DND-41 (cell line): ENCODE data around the gene CTNNA3.

Source experiments
- CTCF ChIP-seq: IDR thresholded peaks from 2 replicates; pipeline ENCODE4 v1.5.1; 2012; ENCODE audit warnings: borderline replicate concordance, low read length, moderate library complexity, mild to moderate bottlenecking; ENCODE audit not compliant: poor library complexity, severe bottlenecking; ENCODE audit errors: extremely low read depth
- EZH2 ChIP-seq: IDR thresholded peaks from 3 replicates; pipeline ENCODE4 v1.6.1; 2012; ENCODE audit warnings: borderline replicate concordance, low read depth, mild to moderate bottlenecking, moderate library complexity, low read length, inconsistent platforms; ENCODE audit not compliant: severe bottlenecking

GRCh38 chr10:67156239-67156638, 539.8 kb downstream of the CTNNA3 start:
- no peak for TF ChIP-seq CTCF
- TF ChIP-seq EZH2, result no peak
